ENCODE measurements around the gene EFEMP2.
"Not testable (repeated sequence)": the region's sequence is repeated elsewhere in the genome, so short reads cannot be mapped to it uniquely, and the experiment has no call there.

The EFEMP2 gene

GRCh38 chr11:65900125-65900898 is 27.7 kb upstream of the EFEMP2 start, which contains the start of gene FOSL1:
TSS of gene FOSL1 (minus strand) at chr11:65900388. CDS start at chr11:65900339, 49 bp downstream.
- DNase-seq: peak; percentile 95

GRCh38 chr11:65899356-65900124 is 26.9 kb upstream of the EFEMP2 start:
- DNase-seq: peak; percentile 65

GRCh38 chr11:65898656-65899355 is 26.2 kb upstream of the EFEMP2 start:
- no peak for DNase-seq

GRCh38 chr11:65897020-65897471 is 24.4 kb upstream of the EFEMP2 start:
- DNase-seq: no peak

GRCh38 chr11:65896034-65896999 is 23.7 kb upstream of the EFEMP2 start:
- no peak for DNase-seq

GRCh38 chr11:65895482-65895981 is 22.9 kb upstream of the EFEMP2 start:
- DNase-seq: no peak

GRCh38 chr11:65894034-65894591 is 21.5 kb upstream of the EFEMP2 start:
- DNase-seq: peak; percentile 55

GRCh38 chr11:65892661-65893317 is 20.2 kb upstream of the EFEMP2 start:
- DNase-seq: no peak

GRCh38 chr11:65892137-65892540 is 19.5 kb upstream of the EFEMP2 start:
- not testable (repeated sequence) for DNase-seq

GRCh38 chr11:65891219-65892136 is 18.9 kb upstream of the EFEMP2 start:
- peak; percentile 35 for DNase-seq

GRCh38 chr11:65890324-65891218 is 18.0 kb upstream of the EFEMP2 start, which contains the start of gene CCDC85B:
TSS of gene CCDC85B (plus strand) at chr11:65890673. CDS start at chr11:65890784, 111 bp downstream.
- peak; percentile 99 for DNase-seq

GRCh38 chr11:65888163-65888814 is 15.7 kb upstream of the EFEMP2 start, which contains the start of gene FIBP:
TSS of gene FIBP (minus strand) at chr11:65888471. CDS start at chr11:65888418, 53 bp downstream.
- peak; percentile 96 for DNase-seq

- peak; percentile 47 for DNase-seq
These were observed 15.1 kb upstream of the EFEMP2 start for GRCh38 chr11:65887723-65888162.

- no peak for DNase-seq
These were observed 14.5 kb upstream of the EFEMP2 start for GRCh38 chr11:65886826-65887722.

- no peak for DNase-seq
These were observed 13.4 kb upstream of the EFEMP2 start for GRCh38 chr11:65885808-65886536.

GRCh38 chr11:65885231-65885630 is 12.6 kb upstream of the EFEMP2 start:
- no peak for DNase-seq

Measured in CD4-positive, alpha-beta T cell treated with Interleukin-17A for 4 hours (primary cell).